GM23338 (cell line): ENCODE results near the gene ZSCAN21. TPM values are rescaled to one million over a fixed set of nuclear protein-coding genes. Genes with fewer than 3 reads are reported as not detected.

Experiments used
- ATAC-seq: fragments of 200-7000 bp; cut with Tn5 transposase; 3 replicates; pipeline ENCODE4 v1.9.1; 2020
- DNase-seq: peaks from one replicate; pipeline ENCODE4 v3.0.0-alpha.2; 2015; ENCODE audit warnings: low spot score
- H2AFZ ChIP-seq: fragments of 200-600 bp; sonication (generic); 2 replicates; pipeline ENCODE4 v1.8.0; 2016; ENCODE audit warnings: antibody characterized with exemption, mild to moderate bottlenecking, moderate library complexity
- H3F3A ChIP-seq: fragments of 200-600 bp; sonication (generic); replicated peaks from 2 replicates; pipeline ENCODE4 v1.8.0; 2017; ENCODE audit warnings: antibody characterized with exemption, mixed run types, low read depth
- H3K27ac ChIP-seq: fragments of 200-600 bp; sonication (generic); 2 replicates; pipeline ENCODE4 v1.6.1; 2016; ENCODE audit warnings: low read depth
- H3K27me3 ChIP-seq: fragments of 200-600 bp; sonication (generic); 2 replicates; pipeline ENCODE4 v1.8.0; 2016; ENCODE audit warnings: mild to moderate bottlenecking, mixed run types, moderate library complexity; ENCODE audit not compliant: insufficient read depth
- H3K36me3 ChIP-seq: fragments of 200-600 bp; sonication (generic); 2 replicates; pipeline ENCODE4 v1.8.0; 2016; ENCODE audit warnings: mild to moderate bottlenecking; ENCODE audit not compliant: insufficient read depth
- H3K4me1 ChIP-seq: fragments of 200-600 bp; sonication (generic); 2 replicates; pipeline ENCODE4 v1.8.0; 2016; ENCODE audit warnings: mild to moderate bottlenecking, moderate library complexity; ENCODE audit not compliant: insufficient read depth
- H3K4me2 ChIP-seq: fragments of 200-600 bp; sonication (generic); 2 replicates; pipeline ENCODE4 v1.7.1; 2017; ENCODE audit warnings: mixed run types
- H3K4me3 ChIP-seq: fragments of 200-600 bp; sonication (generic); 2 replicates; pipeline ENCODE4 v1.6.1; 2016; ENCODE audit warnings: mixed run types
- H3K79me2 ChIP-seq: fragments of 200-600 bp; sonication (generic); replicated peaks from 2 replicates; pipeline ENCODE4 v1.8.0; 2017; ENCODE audit warnings: mild to moderate bottlenecking; ENCODE audit not compliant: insufficient read depth
- H3K9me2 ChIP-seq: fragments of 200-600 bp; sonication (generic); 2 replicates; pipeline ENCODE4 v1.8.0; 2017; ENCODE audit not compliant: insufficient read depth
- H4K20me1 ChIP-seq: fragments of 200-600 bp; sonication (generic); replicated peaks from 2 replicates; pipeline ENCODE4 v1.8.0; 2017; ENCODE audit warnings: mild to moderate bottlenecking; ENCODE audit not compliant: insufficient read depth
- H3K27ac Mint-ChIP-seq: 2 replicates; pipeline ENCODE4 v1.8.0; 2020; ENCODE audit warnings: inconsistent platforms, mild to moderate bottlenecking, moderate library complexity, mixed read lengths
- H3K27me3 Mint-ChIP-seq: 3 replicates; pipeline ENCODE4 v1.8.0; 2022; ENCODE audit warnings: low read depth, mild to moderate bottlenecking, moderate library complexity, mixed read lengths, inconsistent platforms; ENCODE audit not compliant: insufficient read depth, poor library complexity
- H3K36me3 Mint-ChIP-seq: 3 replicates; pipeline ENCODE4 v1.8.0; 2021; ENCODE audit warnings: low read depth, mild to moderate bottlenecking, inconsistent platforms, moderate library complexity, mixed read lengths
- H3K4me1 Mint-ChIP-seq: 3 replicates; pipeline ENCODE4 v1.8.0; 2020; ENCODE audit warnings: mild to moderate bottlenecking, inconsistent platforms, mixed read lengths
- H3K4me3 Mint-ChIP-seq: 3 replicates; pipeline ENCODE4 v1.8.0; 2021; ENCODE audit warnings: moderate library complexity, mild to moderate bottlenecking, inconsistent platforms, mixed read lengths
- H3K9me3 Mint-ChIP-seq: 3 replicates; pipeline ENCODE4 v1.8.0; 2020; ENCODE audit warnings: moderate library complexity, mild to moderate bottlenecking, inconsistent platforms, mixed read lengths
- CREB1 ChIP-seq: fragments of 250-450 bp; sonication (Bioruptor Pico); IDR thresholded peaks from 2 replicates; pipeline ENCODE4 v1.5.0; 2020; ENCODE audit warnings: low read depth, mild to moderate bottlenecking, moderate library complexity
- ETS1 ChIP-seq: IDR thresholded peaks from 2 replicates; pipeline ENCODE4 v1.6.1; 2016; ENCODE audit warnings: antibody characterized with exemption
- EZH2 ChIP-seq: fragments of 200-600 bp; sonication (generic); IDR thresholded peaks from one replicate; pipeline ENCODE4 v1.8.0; 2017; ENCODE audit warnings: antibody characterized with exemption, mild to moderate bottlenecking, low read depth; ENCODE audit not compliant: unreplicated experiment
- EZH2phosphoT487 ChIP-seq: fragments of 200-600 bp; sonication (generic); IDR thresholded peaks from one replicate; pipeline ENCODE4 v1.8.1; 2018; ENCODE audit warnings: antibody characterized with exemption; ENCODE audit not compliant: unreplicated experiment
- JUNB ChIP-seq: IDR thresholded peaks from one replicate; pipeline ENCODE4 v1.6.1; 2016; ENCODE audit warnings: antibody characterized with exemption; ENCODE audit not compliant: unreplicated experiment
- NANOG ChIP-seq: IDR thresholded peaks from 2 replicates; pipeline ENCODE4 v1.6.1; 2016; ENCODE audit warnings: antibody characterized with exemption, borderline replicate concordance
- POLR2AphosphoS5 ChIP-seq: IDR thresholded peaks from 2 replicates; pipeline ENCODE4 v1.6.1; 2016; ENCODE audit warnings: antibody characterized with exemption, low read depth
- STAT1 ChIP-seq: IDR thresholded peaks from one replicate; pipeline ENCODE4 v1.6.1; 2016; ENCODE audit warnings: antibody characterized with exemption; ENCODE audit not compliant: unreplicated experiment
- ZNF114 ChIP-seq: fragments of 250-450 bp; sonication (Bioruptor Pico); IDR thresholded peaks from 2 replicates; pipeline ENCODE4 v1.5.0; 2020; ENCODE audit warnings: mild to moderate bottlenecking, moderate library complexity
- ZNF331 ChIP-seq: fragments of 250-450 bp; sonication (Bioruptor Pico); IDR thresholded peaks from 2 replicates; pipeline ENCODE4 v1.5.0; 2020; ENCODE audit warnings: low read depth, mild to moderate bottlenecking, moderate library complexity
- polyA plus RNA-seq: library from polyadenylated mRNA; unstranded; fragments of >200 nt; fragmentation: Nextera tagmentation; extraction: Ambion mirVana; gene quantifications from 2 replicates; pipeline ENCODE4 v1.2.1, GENCODE V29; 2016
- total RNA-seq: library from RNA; depleted of rRNA; stranded (reverse); fragments of >200 nt; shearing (Covaris generic); gene quantifications from 2 replicates; pipeline ENCODE4 v1.2.3, GENCODE V29; 2014
- TF ChIP-seq, protein P1 (sequence below), 2 experiments: fragments of 200-600 bp in 1 of 2; sonication (generic) in 1 of 2; conservative IDR thresholded peaks; 2 replicates each; pipeline versions ENCODE4 v1.5.1 to v1.6.1; 2016 to 2017; ENCODE audit warnings: antibody characterized with exemption in 2 of 2, low read depth in 2 of 2, mild to moderate bottlenecking in 2 of 2, moderate library complexity in 1 of 2
- TF ChIP-seq, protein P2 (sequence below): IDR thresholded peaks from one replicate; pipeline ENCODE4 v1.6.1; 2018; ENCODE audit warnings: antibody characterized with exemption; ENCODE audit not compliant: unreplicated experiment
- TF ChIP-seq, protein P3 (sequence below): fragments of 250-450 bp; sonication (Bioruptor Pico); IDR thresholded peaks from 2 replicates; pipeline ENCODE4 v1.5.0; 2020; ENCODE audit warnings: mild to moderate bottlenecking, moderate library complexity

ZSCAN21 gene
- total and polyA plus RNA-seq, 2 experiments from 2014 or later, result 15.7 to 21.8 TPM

DNA sequence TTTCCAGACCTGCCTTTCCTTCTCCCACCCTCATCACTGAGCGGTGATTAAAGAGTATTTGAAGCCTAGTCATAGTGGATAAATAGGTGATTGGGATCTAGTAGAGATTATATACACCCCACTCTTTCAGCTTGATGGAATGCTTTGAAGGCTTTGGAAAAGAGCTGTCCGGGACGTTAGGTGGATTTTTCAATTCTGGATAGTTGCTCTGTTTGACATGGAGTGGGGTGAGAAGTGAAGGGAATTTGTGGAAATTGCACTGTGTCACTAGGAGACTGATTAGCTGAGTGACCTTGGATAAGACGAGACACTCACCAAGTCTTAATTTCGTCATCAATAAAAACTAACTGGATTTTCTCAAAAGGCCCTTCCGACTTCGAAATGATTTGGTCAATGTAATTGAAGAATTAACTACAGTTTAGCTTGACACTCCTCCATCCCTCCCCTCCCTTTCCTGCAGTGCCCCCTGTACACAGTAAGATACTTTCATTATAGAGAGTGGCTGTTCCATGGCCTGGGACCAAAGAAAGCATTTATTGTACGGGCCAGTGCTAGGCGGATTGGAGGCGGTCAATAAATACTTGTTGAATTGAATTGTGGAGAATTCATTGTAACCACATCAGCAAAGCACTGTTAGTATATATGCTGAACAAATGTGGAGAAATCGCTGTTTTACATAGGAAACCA lies 33.2 kb upstream of the ZSCAN21 start:
- no peaks in the 10 kb centered on the region for H3K27me3 ChIP-seq
- TF ChIP-seq, protein P1, sequence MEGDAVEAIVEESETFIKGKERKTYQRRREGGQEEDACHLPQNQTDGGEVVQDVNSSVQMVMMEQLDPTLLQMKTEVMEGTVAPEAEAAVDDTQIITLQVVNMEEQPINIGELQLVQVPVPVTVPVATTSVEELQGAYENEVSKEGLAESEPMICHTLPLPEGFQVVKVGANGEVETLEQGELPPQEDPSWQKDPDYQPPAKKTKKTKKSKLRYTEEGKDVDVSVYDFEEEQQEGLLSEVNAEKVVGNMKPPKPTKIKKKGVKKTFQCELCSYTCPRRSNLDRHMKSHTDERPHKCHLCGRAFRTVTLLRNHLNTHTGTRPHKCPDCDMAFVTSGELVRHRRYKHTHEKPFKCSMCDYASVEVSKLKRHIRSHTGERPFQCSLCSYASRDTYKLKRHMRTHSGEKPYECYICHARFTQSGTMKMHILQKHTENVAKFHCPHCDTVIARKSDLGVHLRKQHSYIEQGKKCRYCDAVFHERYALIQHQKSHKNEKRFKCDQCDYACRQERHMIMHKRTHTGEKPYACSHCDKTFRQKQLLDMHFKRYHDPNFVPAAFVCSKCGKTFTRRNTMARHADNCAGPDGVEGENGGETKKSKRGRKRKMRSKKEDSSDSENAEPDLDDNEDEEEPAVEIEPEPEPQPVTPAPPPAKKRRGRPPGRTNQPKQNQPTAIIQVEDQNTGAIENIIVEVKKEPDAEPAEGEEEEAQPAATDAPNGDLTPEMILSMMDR (conservative IDR thresholded peaks at IDR 0.05; ENCODE audit: low read depth in 2 of 2), result no peak
- no peak for TF ChIP-seq STAT1
- TF ChIP-seq, protein P2, sequence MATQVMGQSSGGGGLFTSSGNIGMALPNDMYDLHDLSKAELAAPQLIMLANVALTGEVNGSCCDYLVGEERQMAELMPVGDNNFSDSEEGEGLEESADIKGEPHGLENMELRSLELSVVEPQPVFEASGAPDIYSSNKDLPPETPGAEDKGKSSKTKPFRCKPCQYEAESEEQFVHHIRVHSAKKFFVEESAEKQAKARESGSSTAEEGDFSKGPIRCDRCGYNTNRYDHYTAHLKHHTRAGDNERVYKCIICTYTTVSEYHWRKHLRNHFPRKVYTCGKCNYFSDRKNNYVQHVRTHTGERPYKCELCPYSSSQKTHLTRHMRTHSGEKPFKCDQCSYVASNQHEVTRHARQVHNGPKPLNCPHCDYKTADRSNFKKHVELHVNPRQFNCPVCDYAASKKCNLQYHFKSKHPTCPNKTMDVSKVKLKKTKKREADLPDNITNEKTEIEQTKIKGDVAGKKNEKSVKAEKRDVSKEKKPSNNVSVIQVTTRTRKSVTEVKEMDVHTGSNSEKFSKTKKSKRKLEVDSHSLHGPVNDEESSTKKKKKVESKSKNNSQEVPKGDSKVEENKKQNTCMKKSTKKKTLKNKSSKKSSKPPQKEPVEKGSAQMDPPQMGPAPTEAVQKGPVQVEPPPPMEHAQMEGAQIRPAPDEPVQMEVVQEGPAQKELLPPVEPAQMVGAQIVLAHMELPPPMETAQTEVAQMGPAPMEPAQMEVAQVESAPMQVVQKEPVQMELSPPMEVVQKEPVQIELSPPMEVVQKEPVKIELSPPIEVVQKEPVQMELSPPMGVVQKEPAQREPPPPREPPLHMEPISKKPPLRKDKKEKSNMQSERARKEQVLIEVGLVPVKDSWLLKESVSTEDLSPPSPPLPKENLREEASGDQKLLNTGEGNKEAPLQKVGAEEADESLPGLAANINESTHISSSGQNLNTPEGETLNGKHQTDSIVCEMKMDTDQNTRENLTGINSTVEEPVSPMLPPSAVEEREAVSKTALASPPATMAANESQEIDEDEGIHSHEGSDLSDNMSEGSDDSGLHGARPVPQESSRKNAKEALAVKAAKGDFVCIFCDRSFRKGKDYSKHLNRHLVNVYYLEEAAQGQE, result no peak
- no peak for TF ChIP-seq EZH2
- TF ChIP-seq ETS1, result no peak
- TF ChIP-seq POLR2AphosphoS5, result no peak
- no peak for TF ChIP-seq NANOG
- no peak for TF ChIP-seq JUNB
- TF ChIP-seq, protein P3, sequence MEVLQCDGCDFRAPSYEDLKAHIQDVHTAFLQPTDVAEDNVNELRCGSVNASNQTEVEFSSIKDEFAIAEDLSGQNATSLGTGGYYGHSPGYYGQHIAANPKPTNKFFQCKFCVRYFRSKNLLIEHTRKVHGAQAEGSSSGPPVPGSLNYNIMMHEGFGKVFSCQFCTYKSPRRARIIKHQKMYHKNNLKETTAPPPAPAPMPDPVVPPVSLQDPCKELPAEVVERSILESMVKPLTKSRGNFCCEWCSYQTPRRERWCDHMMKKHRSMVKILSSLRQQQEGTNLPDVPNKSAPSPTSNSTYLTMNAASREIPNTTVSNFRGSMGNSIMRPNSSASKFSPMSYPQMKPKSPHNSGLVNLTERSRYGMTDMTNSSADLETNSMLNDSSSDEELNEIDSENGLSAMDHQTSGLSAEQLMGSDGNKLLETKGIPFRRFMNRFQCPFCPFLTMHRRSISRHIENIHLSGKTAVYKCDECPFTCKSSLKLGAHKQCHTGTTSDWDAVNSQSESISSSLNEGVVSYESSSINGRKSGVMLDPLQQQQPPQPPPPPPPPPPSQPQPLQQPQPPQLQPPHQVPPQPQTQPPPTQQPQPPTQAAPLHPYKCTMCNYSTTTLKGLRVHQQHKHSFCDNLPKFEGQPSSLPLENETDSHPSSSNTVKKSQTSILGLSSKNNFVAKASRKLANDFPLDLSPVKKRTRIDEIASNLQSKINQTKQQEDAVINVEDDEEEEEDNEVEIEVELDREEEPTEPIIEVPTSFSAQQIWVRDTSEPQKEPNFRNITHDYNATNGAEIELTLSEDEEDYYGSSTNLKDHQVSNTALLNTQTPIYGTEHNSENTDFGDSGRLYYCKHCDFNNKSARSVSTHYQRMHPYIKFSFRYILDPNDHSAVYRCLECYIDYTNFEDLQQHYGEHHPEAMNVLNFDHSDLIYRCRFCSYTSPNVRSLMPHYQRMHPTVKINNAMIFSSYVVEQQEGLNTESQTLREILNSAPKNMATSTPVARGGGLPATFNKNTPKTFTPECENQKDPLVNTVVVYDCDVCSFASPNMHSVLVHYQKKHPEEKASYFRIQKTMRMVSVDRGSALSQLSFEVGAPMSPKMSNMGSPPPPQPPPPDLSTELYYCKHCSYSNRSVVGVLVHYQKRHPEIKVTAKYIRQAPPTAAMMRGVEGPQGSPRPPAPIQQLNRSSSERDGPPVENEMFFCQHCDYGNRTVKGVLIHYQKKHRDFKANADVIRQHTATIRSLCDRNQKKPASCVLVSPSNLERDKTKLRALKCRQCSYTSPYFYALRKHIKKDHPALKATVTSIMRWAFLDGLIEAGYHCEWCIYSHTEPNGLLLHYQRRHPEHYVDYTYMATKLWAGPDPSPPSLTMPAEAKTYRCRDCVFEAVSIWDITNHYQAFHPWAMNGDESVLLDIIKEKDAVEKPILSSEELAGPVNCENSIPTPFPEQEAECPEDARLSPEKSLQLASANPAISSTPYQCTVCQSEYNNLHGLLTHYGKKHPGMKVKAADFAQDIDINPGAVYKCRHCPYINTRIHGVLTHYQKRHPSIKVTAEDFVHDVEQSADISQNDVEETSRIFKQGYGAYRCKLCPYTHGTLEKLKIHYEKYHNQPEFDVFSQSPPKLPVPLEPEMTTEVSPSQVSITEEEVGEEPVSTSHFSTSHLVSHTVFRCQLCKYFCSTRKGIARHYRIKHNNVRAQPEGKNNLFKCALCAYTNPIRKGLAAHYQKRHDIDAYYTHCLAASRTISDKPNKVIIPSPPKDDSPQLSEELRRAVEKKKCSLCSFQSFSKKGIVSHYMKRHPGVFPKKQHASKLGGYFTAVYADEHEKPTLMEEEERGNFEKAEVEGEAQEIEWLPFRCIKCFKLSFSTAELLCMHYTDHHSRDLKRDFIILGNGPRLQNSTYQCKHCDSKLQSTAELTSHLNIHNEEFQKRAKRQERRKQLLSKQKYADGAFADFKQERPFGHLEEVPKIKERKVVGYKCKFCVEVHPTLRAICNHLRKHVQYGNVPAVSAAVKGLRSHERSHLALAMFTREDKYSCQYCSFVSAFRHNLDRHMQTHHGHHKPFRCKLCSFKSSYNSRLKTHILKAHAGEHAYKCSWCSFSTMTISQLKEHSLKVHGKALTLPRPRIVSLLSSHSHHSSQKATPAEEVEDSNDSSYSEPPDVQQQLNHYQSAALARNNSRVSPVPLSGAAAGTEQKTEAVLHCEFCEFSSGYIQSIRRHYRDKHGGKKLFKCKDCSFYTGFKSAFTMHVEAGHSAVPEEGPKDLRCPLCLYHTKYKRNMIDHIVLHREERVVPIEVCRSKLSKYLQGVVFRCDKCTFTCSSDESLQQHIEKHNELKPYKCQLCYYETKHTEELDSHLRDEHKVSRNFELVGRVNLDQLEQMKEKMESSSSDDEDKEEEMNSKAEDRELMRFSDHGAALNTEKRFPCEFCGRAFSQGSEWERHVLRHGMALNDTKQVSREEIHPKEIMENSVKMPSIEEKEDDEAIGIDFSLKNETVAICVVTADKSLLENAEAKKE, result no peak
- no peak for TF ChIP-seq ZNF114 (CRISPR knock-in tag)
- no peak for TF ChIP-seq CREB1
- no peak for TF ChIP-seq ZNF331 (CRISPR knock-in tag)
- TF ChIP-seq EZH2phosphoT487, result no peak
- Mint-ChIP-seq H3K27ac (peak overlapping the region; percentile 92), H3K4me3 (peak overlapping the region; percentile 95), H3K9me3 (no peaks in the 10 kb centered on the region), H3K36me3 (peaks cover 17% of the 10 kb centered on the region), H3K4me1 (peaks cover 8% of the 10 kb centered on the region; the same call in 2 of the 3 replicates), H3K27me3 (peaks cover 7% of the 10 kb centered on the region)
- peak overlapping the region; percentile 100 for H3K4me3 ChIP-seq
- H4K20me1 ChIP-seq, result peaks cover 14% of the 10 kb centered on the region
- peak overlapping the region; percentile 100 for H3K4me2 ChIP-seq
- peak overlapping the region; percentile 87; the same call in 1 of the 2 replicates for H3K27ac ChIP-seq
- ATAC-seq, result no peak
- H3K36me3 ChIP-seq, result no peaks in the 10 kb centered on the region
- peaks cover 7% of the 10 kb centered on the region; the same call in 1 of the 2 replicates for H3K4me1 ChIP-seq
- H2AFZ ChIP-seq, result 0 out of 2 replicates have a peak overlapping the region, but pooled peaks have one; percentile 56
- DNase-seq, result no peak
- no peaks in the 10 kb centered on the region for H3K9me2 ChIP-seq
- H3K79me2 ChIP-seq, result peaks cover 56% of the 10 kb centered on the region
- no peaks in the 10 kb centered on the region; the same call in 1 of the 2 replicates for H3F3A ChIP-seq
